Measurements from ENCODE around the gene HCK.
A peak's percentile ranks its signal among the peaks of the same experiment; 100 is the strongest.

Gene HCK

GRCh38 chr20:32110727-32111126 lies 58.7 kb downstream of the HCK start:
- DNase-seq (ENCODE audit: insufficient read length, low spot score) = no peak
- TF ChIP-seq CTCF (IDR thresholded peaks at IDR 0.05; ENCODE audit: insufficient read depth, missing control alignments) = no peak
- no peak for FAIRE-seq

DNA sequence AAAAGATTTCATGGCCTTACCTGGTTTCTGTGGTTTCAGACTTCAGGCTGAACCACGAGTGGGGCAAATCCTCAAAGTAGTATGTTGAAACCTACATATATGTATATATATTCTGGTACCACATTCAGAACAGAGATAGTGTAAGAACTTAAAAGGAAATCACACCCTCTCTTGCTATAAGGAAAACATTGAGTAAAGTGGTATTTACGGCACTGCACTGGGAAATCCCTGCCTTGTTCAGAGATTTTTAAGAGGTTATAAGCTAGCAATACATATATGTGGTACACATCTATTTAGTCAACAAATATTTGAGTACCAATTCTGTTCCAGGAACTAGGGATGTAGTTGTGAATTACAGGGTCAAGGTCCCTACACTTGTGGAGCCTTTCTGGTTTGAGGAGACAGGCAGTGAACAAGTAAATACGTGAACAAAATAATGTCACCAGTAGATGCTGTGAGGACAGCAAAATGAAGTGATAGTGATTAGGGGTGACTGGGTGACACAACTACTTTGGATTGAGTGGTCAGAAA lies 59.2 kb downstream of the HCK start:
- no peak for DNase-seq (ENCODE audit: insufficient read length, low spot score)
- FAIRE-seq = no peak
- no peak for TF ChIP-seq CTCF (IDR thresholded peaks at IDR 0.05; ENCODE audit: insufficient read depth, missing control alignments)

DNA sequence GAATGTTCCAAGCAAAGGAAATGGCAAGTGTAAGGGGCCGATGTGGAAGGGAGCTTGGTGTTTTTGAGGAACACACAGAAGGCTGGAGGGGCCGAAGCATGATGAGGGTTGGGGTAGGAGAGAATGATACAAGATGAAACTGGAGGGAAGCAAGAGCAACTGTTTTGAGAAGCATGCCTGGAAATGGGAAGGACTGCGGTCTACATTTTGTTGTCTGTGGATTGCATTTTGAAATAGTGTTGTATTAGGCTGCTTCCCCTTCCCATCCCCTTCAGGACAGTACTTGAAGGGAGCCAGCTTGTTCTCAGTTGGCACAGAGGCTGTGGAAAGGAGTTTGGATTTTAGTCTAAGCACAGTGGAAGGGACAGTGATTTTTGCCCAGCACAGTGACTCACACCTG lies 59.7 kb downstream of the HCK start:
- no peak for DNase-seq (ENCODE audit: insufficient read length, low spot score)
- TF ChIP-seq CTCF (IDR thresholded peaks at IDR 0.05; ENCODE audit: insufficient read depth, missing control alignments) = no peak
- FAIRE-seq = no peak

DNA sequence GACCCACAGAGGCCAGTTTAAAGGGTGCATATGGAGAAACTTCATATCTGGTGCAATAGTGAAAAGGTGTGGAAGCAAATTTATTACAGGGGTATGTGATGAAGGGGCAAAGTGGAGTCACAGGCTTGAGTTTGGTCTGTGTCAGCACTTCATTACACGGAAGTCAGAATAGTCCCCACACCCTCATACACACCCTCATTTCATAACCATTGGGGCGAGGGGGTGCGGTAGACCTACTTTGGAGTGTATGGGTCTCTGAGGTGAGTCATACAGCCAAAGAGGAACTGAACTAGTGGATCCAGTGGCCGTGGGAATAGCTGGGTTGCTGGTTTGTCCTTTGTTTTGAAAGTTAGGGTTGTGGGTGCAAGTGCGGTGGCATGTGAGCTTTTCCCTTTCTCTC lies 60.8 kb downstream of the HCK start:
- no peak for TF ChIP-seq CTCF (IDR thresholded peaks at IDR 0.05; ENCODE audit: insufficient read depth, missing control alignments)
- DNase-seq (ENCODE audit: insufficient read length, low spot score) = no peak
- no peak for FAIRE-seq

DNA sequence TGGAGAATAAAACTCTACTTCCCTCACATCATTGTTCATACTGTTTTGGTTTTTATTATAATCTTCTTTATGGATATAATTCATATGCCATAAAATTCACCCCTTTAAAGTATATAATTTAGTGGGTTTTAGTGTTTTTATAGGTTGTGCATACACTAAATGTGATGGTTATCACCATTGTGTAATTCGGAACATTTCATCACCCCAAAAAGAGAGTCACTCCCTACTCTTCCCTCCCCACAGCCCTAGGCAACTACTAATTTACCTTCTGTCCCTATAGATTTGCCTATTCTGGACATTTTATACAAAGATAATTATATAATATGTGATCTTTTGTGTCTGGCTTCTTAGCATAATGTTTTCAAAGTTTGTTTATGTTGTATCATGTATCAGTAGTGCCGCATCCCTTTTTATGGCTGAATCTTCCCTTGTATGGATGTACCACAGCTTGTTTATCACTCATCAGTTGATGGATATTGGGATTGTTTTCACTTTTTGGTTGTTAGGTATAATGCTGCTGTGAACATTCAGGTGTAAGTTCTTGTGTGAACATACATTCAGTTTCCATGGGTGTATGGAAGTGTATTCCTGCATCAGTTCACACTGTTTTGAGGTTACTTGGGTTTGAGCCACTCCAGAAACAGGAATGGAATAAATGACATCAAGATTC lies 61.7 kb downstream of the HCK start:
- DNase-seq (ENCODE audit: insufficient read length, low spot score) (no peak), FAIRE-seq (no peak)
- TF ChIP-seq CTCF (IDR thresholded peaks at IDR 0.05; ENCODE audit: insufficient read depth, missing control alignments) = no peak

GRCh38 chr20:32114305-32114960 lies 62.4 kb downstream of the HCK start:
- no peak for DNase-seq (ENCODE audit: insufficient read length, low spot score)
- FAIRE-seq = no peak
- no peak for TF ChIP-seq CTCF (IDR thresholded peaks at IDR 0.05; ENCODE audit: insufficient read depth, missing control alignments)

GRCh38 chr20:32115211-32115767 lies 63.2 kb downstream of the HCK start:
- FAIRE-seq (no peak), DNase-seq (ENCODE audit: insufficient read length, low spot score) (peak; percentile 46)
- no peak for TF ChIP-seq CTCF (IDR thresholded peaks at IDR 0.05; ENCODE audit: insufficient read depth, missing control alignments)

Data from D721Med (cell line).